Neural cell (in vitro differentiated cells): Measurements from ENCODE around the gene GHRH.

ENCODE experiments used
- CTCF ChIP-seq: fragments of 450-650 bp; IDR thresholded peaks from 2 replicates; pipeline ENCODE4 v1.5.1; 2014; ENCODE audit warnings: antibody characterized with exemption, mild to moderate bottlenecking, moderate library complexity; ENCODE audit not compliant: poor library complexity, severe bottlenecking
- EP300 ChIP-seq: fragments of 450-650 bp; conservative IDR thresholded peaks from 2 replicates; pipeline ENCODE4 v1.6.1; 2014; ENCODE audit warnings: antibody characterized with exemption, mild to moderate bottlenecking, moderate library complexity; ENCODE audit not compliant: poor library complexity, severe bottlenecking
- EZH2 ChIP-seq: fragments of 200-600, 300-800 bp; shearing (Covaris generic), sonication (generic); IDR thresholded peaks from 2 replicates; pipeline ENCODE4 v1.6.1; 2014; ENCODE audit warnings: antibody characterized with exemption, low read length, borderline replicate concordance, mild to moderate bottlenecking; ENCODE audit not compliant: insufficient read depth, poor library complexity, severe bottlenecking
- MXI1 ChIP-seq: fragments of 450-650 bp; conservative IDR thresholded peaks from 2 replicates; pipeline ENCODE4 v1.6.1; 2014; ENCODE audit warnings: antibody characterized with exemption, mild to moderate bottlenecking; ENCODE audit not compliant: poor library complexity, severe bottlenecking
- POLR2AphosphoS5 ChIP-seq: IDR thresholded peaks from 2 replicates; pipeline ENCODE4 v1.6.1; 2012
- RAD21 ChIP-seq: fragments of 450-650 bp; conservative IDR thresholded peaks from 2 replicates; pipeline ENCODE4 v1.6.1; 2014; ENCODE audit warnings: antibody characterized with exemption, mild to moderate bottlenecking, moderate library complexity
- SMC3 ChIP-seq: fragments of 450-650 bp; conservative IDR thresholded peaks from 2 replicates; pipeline ENCODE4 v1.6.1; 2014; ENCODE audit warnings: antibody characterized with exemption, mild to moderate bottlenecking, moderate library complexity; ENCODE audit not compliant: poor library complexity

GRCh38 chr20:37233548-37234253, 27.9 kb downstream of the GHRH start:
- TF ChIP-seq EZH2 = no peak
- no peak for TF ChIP-seq CTCF
- no peak for TF ChIP-seq POLR2AphosphoS5
- TF ChIP-seq EP300 = no peak
- no peak for TF ChIP-seq SMC3
- TF ChIP-seq RAD21 = no peak
- TF ChIP-seq MXI1 = no peak
